Measurements from ENCODE around the gene NHP2. TPM values are rescaled to one million over a fixed set of nuclear protein-coding genes. Genes with fewer than 3 reads are reported as not detected.

NHP2 gene
- total and polyA plus RNA-seq, 12 donors, result 65.2 to 269 (median 122) TPM

- WGBS, 4 donors, result 8 to 17% (median 12%) methylated on average over 16 to 33 of the region's 33 CpGs
- peak; percentile 76 to 92 (median 84) for DNase-seq
- Histone ChIP-seq H3K4me1 (replicated peaks in 1 of 2) (peaks cover 0 to 3% of the 10 kb centered on the region in 2 donors), H3K4me3 (no peak overlapping the region), H3K36me3 (replicated peaks in 1 of 2) (no peaks in the 10 kb centered on the region), H3K9me3 (replicated peaks in 1 of 3) (no peaks in the 10 kb centered on the region), H3K27me3 (peaks cover 23% of the 10 kb centered on the region), H3K27ac (no peak overlapping the region)
- TF ChIP-seq POLR2A (IDR thresholded peaks at IDR 0.05) (no peak), CTCF (IDR thresholded peaks at IDR 0.05) (peak; percentile 89 to 100 (median 96))
- intact Hi-C loops (cut with DNase I), result loop anchor here (2.0 kb wide), 1 partner anchor 87 kb away; no protein-coding TSS in a partner anchor
Measured at GRCh38 chr5:178163772-178164735, 10.4 kb upstream of the NHP2 start.

DNA sequence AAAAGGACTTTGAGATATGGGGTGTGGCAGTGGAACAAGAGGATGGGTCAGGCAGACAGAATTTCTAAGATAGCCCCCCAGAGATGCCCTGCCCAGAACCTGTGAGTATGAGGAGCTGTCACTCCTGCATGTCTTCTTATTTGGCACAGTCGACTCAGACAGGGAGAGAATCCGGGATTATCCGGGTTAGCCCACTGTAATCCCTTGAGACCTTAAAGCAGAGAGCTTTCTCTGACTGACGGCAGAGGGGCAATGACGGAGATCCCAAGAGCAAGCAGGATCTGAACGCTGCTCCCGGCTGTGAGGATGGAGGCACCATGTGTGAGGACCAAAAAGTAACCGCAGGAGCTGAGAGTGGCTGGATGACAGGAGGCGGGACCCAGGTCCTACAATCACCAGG lies 8.8 kb upstream of the NHP2 start:
- intact Hi-C loops (cut with DNase I), result no loop called here

GRCh38 chr5:178160176-178160575 lies 6.5 kb upstream of the NHP2 start:
- no peak for TF ChIP-seq CTCF (IDR thresholded peaks at IDR 0.05)
- no peak for TF ChIP-seq POLR2A (IDR thresholded peaks at IDR 0.05)
- DNase-seq, result no peak
- intact Hi-C loops (cut with DNase I), result no loop called here
- H3K27ac ChIP-seq, result no peak overlapping the region
- H3K36me3 ChIP-seq (replicated peaks in 1 of 2), result no peaks in the 10 kb centered on the region
- no peaks in the 10 kb centered on the region for H3K9me3 ChIP-seq (replicated peaks in 1 of 3)
- H3K4me1 ChIP-seq (replicated peaks in 1 of 2), result peaks cover 0 to 3% of the 10 kb centered on the region in 2 donors
- H3K4me3 ChIP-seq, result no peak overlapping the region
- peaks cover 13% of the 10 kb centered on the region for H3K27me3 ChIP-seq
- 78 to 85% (median 81%) methylated on average over 5 of the region's 5 CpGs for WGBS, 4 donors

More for the DNA sequence above, 8.8 kb upstream of the NHP2 start:
- no peaks in the 10 kb centered on the region for H3K36me3 ChIP-seq (replicated peaks in 1 of 2)
- no peak overlapping the region for H3K27ac ChIP-seq
- peaks cover 0 to 3% of the 10 kb centered on the region in 2 donors for H3K4me1 ChIP-seq (replicated peaks in 1 of 2)
- DNase-seq, result no peak
- H3K9me3 ChIP-seq (replicated peaks in 1 of 3), result no peaks in the 10 kb centered on the region
- H3K4me3 ChIP-seq, result no peak overlapping the region
- H3K27me3 ChIP-seq, result peaks cover 23% of the 10 kb centered on the region
- no peak for TF ChIP-seq CTCF (IDR thresholded peaks at IDR 0.05)
- no peak for TF ChIP-seq POLR2A (IDR thresholded peaks at IDR 0.05)
- WGBS, 4 donors, result 63 to 83% (median 75%) methylated on average over 9 of the region's 9 CpGs

- no peak for DNase-seq
- Histone ChIP-seq H3K4me3 (no peak overlapping the region), H3K4me1 (replicated peaks in 1 of 2) (peaks cover 20 to 27% of the 10 kb centered on the region in 2 donors), H3K36me3 (replicated peaks in 1 of 2) (peaks cover 0 to 13% of the 10 kb centered on the region in 2 donors), H3K9me3 (replicated peaks in 1 of 3) (no peaks in the 10 kb centered on the region), H3K27ac (no peak overlapping the region), H3K27me3 (no peaks in the 10 kb centered on the region)
- intact Hi-C loops (cut with DNase I), result no loop called here
- WGBS, 4 donors, result 67 to 82% (median 78%) methylated on average over 8 of the region's 8 CpGs
- no peak for TF ChIP-seq CTCF (IDR thresholded peaks at IDR 0.05)
- no peak for TF ChIP-seq POLR2A (IDR thresholded peaks at IDR 0.05)
Measured at GRCh38 chr5:178155065-178155464, 1.4 kb upstream of the NHP2 start.

Data from adrenal gland (tissue), 12 donors.